ENCODE measurements around the gene MN1.

MN1 gene

GRCh38 chr22:27720860-27721259 lies 80.7 kb downstream of the MN1 start:
- H3K27me3 ChIP-seq (ENCODE audit: insufficient read depth, low read length, poor library complexity), result no peaks in the 10 kb centered on the region
- no peaks in the 10 kb centered on the region for H3K9me3 ChIP-seq (ENCODE audit: insufficient read depth, low read length, severe bottlenecking)
- H3K79me2 ChIP-seq (ENCODE audit: insufficient read depth, low read length), result no peaks in the 10 kb centered on the region
- ATAC-seq (ENCODE audit: insufficient read depth, low read depth), result no peak
- H4K20me1 ChIP-seq (ENCODE audit: insufficient read depth, low read length), result no peaks in the 10 kb centered on the region
- H3K4me1 ChIP-seq (ENCODE audit: insufficient read depth, low read length), result no peaks in the 10 kb centered on the region
- no peak overlapping the region for H3K9ac ChIP-seq (ENCODE audit: low read depth, low read length)
- no peak overlapping the region for H2AFZ ChIP-seq (ENCODE audit: low read depth, low read length)
- no peak for DNase-seq
- no peak overlapping the region for H3K4me2 ChIP-seq (ENCODE audit: insufficient read depth, low read length)
- no peak overlapping the region for H3K27ac ChIP-seq (ENCODE audit: low read length)
- TF ChIP-seq, protein P1, sequence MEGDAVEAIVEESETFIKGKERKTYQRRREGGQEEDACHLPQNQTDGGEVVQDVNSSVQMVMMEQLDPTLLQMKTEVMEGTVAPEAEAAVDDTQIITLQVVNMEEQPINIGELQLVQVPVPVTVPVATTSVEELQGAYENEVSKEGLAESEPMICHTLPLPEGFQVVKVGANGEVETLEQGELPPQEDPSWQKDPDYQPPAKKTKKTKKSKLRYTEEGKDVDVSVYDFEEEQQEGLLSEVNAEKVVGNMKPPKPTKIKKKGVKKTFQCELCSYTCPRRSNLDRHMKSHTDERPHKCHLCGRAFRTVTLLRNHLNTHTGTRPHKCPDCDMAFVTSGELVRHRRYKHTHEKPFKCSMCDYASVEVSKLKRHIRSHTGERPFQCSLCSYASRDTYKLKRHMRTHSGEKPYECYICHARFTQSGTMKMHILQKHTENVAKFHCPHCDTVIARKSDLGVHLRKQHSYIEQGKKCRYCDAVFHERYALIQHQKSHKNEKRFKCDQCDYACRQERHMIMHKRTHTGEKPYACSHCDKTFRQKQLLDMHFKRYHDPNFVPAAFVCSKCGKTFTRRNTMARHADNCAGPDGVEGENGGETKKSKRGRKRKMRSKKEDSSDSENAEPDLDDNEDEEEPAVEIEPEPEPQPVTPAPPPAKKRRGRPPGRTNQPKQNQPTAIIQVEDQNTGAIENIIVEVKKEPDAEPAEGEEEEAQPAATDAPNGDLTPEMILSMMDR (IDR thresholded peaks at IDR 0.05; ENCODE audit: borderline replicate concordance, extremely low read depth, low read length, poor library complexity, severe bottlenecking), result no peak
- no peak for TF ChIP-seq EZH2 (IDR thresholded peaks at IDR 0.05; ENCODE audit: borderline replicate concordance, low read depth, low read length, severe bottlenecking)
- no peak overlapping the region for H3K4me3 ChIP-seq (ENCODE audit: low read depth in 1 of 2, low read length in 2 of 2)
- no peaks in the 10 kb centered on the region for H3K36me3 ChIP-seq (ENCODE audit: insufficient read depth, low read length)

- no peak overlapping the region for H2AFZ ChIP-seq (ENCODE audit: low read depth, low read length)
- no peak for DNase-seq
These were observed 81.9 kb downstream of the MN1 start for GRCh38 chr22:27719535-27720227.

DNA sequence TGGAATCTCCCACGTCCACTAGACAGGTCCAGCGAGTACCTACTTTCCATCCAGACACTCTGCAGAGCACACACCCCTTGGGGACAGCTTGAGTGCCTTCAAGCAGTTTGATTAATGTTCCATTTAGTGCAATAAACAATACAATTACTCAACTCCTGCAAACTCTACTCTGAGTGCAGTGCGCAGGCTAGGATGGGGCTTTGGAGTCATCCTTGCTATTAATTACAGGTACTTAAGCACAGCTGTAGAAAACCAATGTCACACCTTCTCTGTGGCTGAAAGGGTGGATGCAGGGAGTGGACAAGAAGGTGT lies 82.6 kb downstream of the MN1 start:
- ATAC-seq (ENCODE audit: insufficient read depth, low read depth) (no peak), DNase-seq (no peak)
- Histone ChIP-seq H3K4me1 (ENCODE audit: insufficient read depth, low read length) (no peaks in the 10 kb centered on the region), H3K4me3 (ENCODE audit: low read depth in 1 of 2, low read length in 2 of 2) (no peak overlapping the region), H3K27ac (ENCODE audit: low read length) (no peak overlapping the region), H3K36me3 (ENCODE audit: insufficient read depth, low read length) (no peaks in the 10 kb centered on the region), H3K9ac (ENCODE audit: low read depth, low read length) (no peak overlapping the region), H4K20me1 (ENCODE audit: insufficient read depth, low read length) (no peaks in the 10 kb centered on the region), H2AFZ (ENCODE audit: low read depth, low read length) (no peak overlapping the region), H3K79me2 (ENCODE audit: insufficient read depth, low read length) (no peaks in the 10 kb centered on the region), H3K9me3 (ENCODE audit: insufficient read depth, low read length, severe bottlenecking) (no peaks in the 10 kb centered on the region), H3K27me3 (ENCODE audit: insufficient read depth, low read length, poor library complexity) (no peaks in the 10 kb centered on the region), H3K4me2 (ENCODE audit: insufficient read depth, low read length) (no peak overlapping the region)
- TF ChIP-seq, protein P1 (IDR thresholded peaks at IDR 0.05; ENCODE audit: borderline replicate concordance, extremely low read depth, low read length, poor library complexity, severe bottlenecking), result no peak
- no peak for TF ChIP-seq EZH2 (IDR thresholded peaks at IDR 0.05; ENCODE audit: borderline replicate concordance, low read depth, low read length, severe bottlenecking)

More at GRCh38 chr22:27719535-27720227, 81.9 kb downstream of the MN1 start:
- no peak for ATAC-seq (ENCODE audit: insufficient read depth, low read depth)
- no peak overlapping the region for H3K4me3 ChIP-seq (ENCODE audit: low read depth in 1 of 2, low read length in 2 of 2)
- TF ChIP-seq, protein P1 (IDR thresholded peaks at IDR 0.05; ENCODE audit: borderline replicate concordance, extremely low read depth, low read length, poor library complexity, severe bottlenecking), result no peak
- H3K27ac ChIP-seq (ENCODE audit: low read length), result no peak overlapping the region
- no peaks in the 10 kb centered on the region for H3K27me3 ChIP-seq (ENCODE audit: insufficient read depth, low read length, poor library complexity)
- H3K36me3 ChIP-seq (ENCODE audit: insufficient read depth, low read length), result no peaks in the 10 kb centered on the region
- no peaks in the 10 kb centered on the region for H4K20me1 ChIP-seq (ENCODE audit: insufficient read depth, low read length)
- no peak overlapping the region for H3K9ac ChIP-seq (ENCODE audit: low read depth, low read length)
- no peaks in the 10 kb centered on the region for H3K9me3 ChIP-seq (ENCODE audit: insufficient read depth, low read length, severe bottlenecking)
- no peaks in the 10 kb centered on the region for H3K79me2 ChIP-seq (ENCODE audit: insufficient read depth, low read length)
- no peaks in the 10 kb centered on the region for H3K4me1 ChIP-seq (ENCODE audit: insufficient read depth, low read length)
- H3K4me2 ChIP-seq (ENCODE audit: insufficient read depth, low read length), result no peak overlapping the region
